Stimulated activated CD4-positive, alpha-beta T cell treated with anti-CD3 and anti-CD28 coated beads, Interleukin-12 subunit alpha, Interleukin-12 subunit beta, amount 100 ng/mL, for 48 hours (primary cell): ENCODE results near the gene ISYNA1.
"Not testable (repeated sequence)": the region's sequence is repeated elsewhere in the genome, so short reads cannot be mapped to it uniquely, and the experiment has no call there.

Source experiments
- DNase-seq, 3 donors: peaks; one replicate each; pipeline ENCODE4 v3.0.0-alpha.2; 2020; ENCODE audit warnings: low read depth in 2 of 3, low spot score in 1 of 3

The ISYNA1 gene

GRCh38 chr19:18421371-18421959 is 16.5 kb downstream of the ISYNA1 start:
- no peak for DNase-seq

- DNase-seq, result no peak
Observed at GRCh38 chr19:18420930-18421329, 17.0 kb downstream of the ISYNA1 start.

DNA sequence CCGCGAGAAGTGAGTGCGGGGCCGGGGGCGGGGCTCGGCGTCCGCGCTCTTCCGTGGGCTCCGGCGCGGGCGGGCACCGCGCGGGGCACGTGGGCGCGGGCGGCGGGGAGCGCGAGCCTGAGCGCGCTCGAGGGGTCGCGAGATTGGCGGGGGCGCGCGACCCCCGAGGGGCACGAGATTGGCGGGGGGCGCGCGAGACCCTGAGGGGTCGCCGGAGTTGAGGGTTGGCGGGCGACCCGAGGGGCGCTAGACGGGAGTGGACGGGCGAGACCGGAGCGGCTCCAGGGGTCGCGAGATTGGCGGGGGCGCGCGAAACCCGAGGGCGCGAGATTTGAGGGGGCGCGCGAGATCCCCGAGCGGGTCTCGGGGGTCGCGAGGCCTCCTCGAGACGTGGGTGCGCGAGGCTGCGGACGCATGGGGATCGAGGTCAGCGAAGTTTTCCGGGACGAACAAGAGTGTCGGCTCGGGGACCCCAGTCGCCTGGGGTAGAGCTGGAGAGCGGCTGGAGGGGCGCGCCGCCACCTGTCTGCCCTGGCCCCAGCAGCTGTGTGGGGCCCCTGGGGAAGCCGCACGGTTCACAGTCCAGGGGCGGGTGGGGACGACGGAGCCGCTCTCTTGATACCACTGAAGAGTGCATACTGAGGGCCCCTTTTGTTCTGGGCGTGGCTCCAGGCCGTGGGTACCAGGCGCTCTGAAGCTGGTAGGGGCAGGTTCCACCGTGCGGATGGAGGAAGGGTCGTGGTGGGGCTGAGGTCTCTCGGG is 18.1 kb downstream of the ISYNA1 start:
- DNase-seq, result peak in 1 of 3 donors; percentile 43

DNA sequence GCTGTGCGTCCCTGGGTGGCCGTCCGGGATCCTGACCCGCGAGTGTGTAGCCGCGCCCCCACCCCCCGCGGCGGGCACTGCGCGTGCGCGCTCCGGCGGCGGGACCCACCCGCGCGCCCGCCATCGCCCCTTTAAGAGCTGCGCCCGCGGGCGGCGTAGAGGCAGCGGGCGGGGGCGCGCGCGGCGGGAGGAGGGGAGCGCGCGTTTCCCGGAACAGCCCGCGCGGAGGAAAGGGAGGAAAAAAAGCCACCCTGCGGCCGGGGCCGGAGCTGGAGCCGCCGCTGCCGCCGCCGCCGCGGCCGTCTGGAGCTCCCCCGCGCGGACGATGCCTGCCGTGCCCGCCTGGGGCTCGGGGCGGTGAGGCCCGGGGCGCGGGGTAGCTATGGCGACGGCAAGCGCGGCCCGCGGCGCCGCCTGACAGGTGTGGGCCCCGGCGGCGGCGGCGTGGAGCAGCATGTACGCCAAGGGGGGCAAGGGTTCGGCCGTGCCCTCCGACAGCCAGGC is 18.7 kb downstream of the ISYNA1 start, which contains the start of gene SSBP4:
TSS of gene SSBP4 (plus strand) at position 204 of the 504 bp plus-strand sequence. CDS start at position 455, 251 bp downstream.
- peak in 1 of 3 donors; percentile 66 for DNase-seq

DNA sequence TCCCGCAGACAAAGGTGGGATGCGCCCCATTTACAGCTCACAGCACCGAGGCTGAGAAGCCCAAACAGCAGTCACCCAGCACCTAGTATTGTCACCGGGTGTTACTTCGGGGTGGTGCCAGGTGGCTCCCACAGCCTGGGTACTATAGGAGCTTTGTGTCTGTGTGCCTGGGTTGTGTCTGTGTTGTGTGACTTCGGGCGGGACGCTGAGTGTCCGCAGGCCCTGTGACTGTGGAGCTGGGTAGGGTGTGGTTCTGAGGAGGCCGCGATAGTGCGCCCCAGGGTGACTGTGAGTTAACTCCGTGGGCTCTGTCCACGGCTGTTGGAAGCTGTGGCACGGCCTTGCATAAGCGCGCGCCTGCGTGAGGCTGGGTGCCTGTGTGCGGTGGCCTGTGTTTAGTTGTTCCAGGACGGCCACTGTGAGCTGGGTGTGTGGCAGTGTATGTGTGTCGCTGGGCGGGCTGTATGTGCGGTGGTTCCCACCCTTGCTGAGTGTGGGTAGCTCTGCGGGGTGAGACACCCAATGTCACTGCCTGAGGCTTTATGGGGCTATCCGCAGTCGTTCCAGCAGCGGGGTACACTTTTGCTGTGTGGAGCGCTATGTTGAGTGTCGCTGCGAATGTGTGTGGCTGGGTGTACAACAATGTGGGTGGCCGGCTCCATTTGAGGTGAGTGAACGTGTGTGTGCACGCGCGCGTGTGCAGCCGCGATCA is 19.3 kb downstream of the ISYNA1 start:
- DNase-seq, result no peak

- DNase-seq, result no peak
Observed at GRCh38 chr19:18418029-18418482, 19.9 kb downstream of the ISYNA1 start.

DNA sequence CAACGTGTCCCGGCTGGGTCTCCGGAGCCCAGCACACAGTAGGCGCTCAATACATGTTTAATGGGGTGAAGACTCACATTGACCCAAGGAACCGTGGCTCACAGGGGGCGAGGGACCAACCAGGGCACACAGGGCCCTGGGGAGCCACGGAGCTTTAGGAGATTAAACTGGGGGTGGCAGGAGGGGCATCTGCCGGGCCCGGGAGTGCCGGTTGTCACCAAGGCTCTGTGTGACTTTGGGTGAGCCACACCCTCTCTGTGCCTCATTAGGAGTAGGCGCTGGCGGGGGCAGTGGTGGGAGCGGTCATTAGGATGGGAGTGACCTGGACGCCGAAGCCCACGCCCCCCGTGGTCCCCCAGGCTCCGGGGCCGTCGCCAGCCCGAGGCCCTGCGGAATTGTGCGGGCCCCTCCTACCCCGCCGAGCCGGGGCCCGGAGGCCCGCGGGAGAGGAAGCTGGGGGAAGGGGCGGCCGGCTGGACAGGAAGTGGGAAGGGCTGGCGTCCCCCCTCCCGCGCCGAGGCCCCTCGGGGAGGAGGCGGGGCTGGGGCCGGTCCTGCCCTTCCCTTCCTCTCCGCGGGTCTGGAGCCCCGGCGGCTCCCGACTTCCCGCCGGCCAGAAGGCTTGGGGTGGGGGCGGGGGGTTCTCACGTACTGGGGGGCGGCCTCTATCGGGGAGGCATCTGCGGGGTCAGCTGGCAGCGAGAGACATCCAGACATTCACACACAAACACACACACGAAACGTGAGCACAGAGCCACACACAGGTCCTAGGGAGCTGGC is 20.5 kb downstream of the ISYNA1 start:
- DNase-seq, result no peak

DNA sequence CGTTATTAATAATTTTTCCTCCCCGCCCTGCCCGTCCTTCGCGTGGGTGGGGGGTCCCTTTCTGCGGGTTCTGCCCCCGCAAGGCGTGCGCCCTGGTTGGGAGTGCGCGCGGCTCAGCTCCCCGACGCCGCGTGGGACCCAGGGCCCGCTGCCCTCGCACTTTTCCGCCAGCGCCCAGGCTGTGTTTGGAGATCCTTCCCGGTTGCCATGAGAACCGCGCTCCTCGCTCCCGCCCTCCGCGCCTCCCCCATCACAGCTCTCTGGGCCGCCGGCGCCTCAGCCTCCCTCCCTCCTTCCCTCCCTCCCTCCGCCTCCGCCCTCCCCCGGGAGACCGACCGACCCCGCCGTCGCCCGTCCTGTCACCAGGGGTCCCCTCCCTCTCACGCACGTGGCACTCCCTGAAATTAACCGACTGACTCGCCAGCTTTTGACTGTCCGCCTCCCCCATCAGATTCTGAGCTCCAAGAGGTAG is 21.1 kb downstream of the ISYNA1 start:
- DNase-seq, result peak in 1 of 3 donors; percentile 71

GRCh38 chr19:18415178-18415867 is 22.6 kb downstream of the ISYNA1 start:
- DNase-seq, result no peak

- no peak for DNase-seq
Observed at GRCh38 chr19:18414504-18415177, 23.3 kb downstream of the ISYNA1 start.

DNA sequence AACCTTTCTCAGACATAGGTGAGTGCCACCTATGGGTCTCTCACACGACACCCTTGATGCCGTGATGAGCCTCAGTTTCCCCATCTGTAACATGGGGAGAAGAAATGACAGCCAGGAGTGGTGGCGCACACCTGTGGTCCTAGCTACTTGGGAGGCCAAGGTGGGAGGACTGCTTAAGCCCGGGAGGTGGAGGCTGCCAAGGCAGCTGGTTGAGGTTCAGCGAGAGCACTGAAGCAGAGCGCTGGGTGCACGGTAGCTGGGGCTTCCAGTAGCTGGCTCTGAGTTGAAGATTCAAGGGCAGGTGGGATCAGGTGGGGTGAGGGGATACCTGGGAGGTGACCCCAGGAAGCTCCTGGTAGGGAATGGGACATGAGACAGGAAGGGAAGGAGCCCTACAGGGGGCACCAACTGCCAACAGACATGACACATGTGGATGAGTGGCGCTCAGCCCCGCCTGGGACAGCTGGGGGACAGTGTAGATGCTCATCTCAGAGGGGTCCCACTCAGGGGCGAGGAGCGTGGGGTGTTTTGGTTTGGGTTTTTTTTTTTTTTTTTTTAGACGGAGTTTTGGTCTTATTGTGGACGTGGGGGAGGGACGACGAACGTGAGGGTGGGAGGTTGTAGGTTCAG is 25.2 kb downstream of the ISYNA1 start:
- DNase-seq, result no peak

- DNase-seq, result no peak
Observed at GRCh38 chr19:18408053-18408476, 29.9 kb downstream of the ISYNA1 start.

DNA sequence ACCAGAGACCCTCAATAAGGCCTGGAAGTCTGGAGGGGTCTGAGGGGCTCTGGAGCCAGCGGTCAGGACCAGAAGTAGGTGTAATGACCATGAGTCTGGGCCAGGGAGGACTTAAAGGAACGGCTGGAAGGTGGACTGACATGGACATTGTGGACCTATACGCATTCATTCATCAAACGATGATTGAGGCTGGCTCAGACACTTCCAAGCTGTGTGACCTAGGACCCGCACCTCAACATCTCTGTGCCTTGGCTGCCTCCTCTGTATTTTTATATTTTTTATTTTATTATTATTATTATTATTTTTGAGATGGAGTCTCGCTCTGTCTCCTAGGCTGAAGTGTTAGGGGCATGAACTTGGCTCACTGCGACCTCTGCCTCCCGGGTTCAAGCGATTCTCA is 31.2 kb downstream of the ISYNA1 start:
- DNase-seq, result no peak

- not testable (repeated sequence) for DNase-seq
Observed at GRCh38 chr19:18405754-18406153, 32.2 kb downstream of the ISYNA1 start.

DNA sequence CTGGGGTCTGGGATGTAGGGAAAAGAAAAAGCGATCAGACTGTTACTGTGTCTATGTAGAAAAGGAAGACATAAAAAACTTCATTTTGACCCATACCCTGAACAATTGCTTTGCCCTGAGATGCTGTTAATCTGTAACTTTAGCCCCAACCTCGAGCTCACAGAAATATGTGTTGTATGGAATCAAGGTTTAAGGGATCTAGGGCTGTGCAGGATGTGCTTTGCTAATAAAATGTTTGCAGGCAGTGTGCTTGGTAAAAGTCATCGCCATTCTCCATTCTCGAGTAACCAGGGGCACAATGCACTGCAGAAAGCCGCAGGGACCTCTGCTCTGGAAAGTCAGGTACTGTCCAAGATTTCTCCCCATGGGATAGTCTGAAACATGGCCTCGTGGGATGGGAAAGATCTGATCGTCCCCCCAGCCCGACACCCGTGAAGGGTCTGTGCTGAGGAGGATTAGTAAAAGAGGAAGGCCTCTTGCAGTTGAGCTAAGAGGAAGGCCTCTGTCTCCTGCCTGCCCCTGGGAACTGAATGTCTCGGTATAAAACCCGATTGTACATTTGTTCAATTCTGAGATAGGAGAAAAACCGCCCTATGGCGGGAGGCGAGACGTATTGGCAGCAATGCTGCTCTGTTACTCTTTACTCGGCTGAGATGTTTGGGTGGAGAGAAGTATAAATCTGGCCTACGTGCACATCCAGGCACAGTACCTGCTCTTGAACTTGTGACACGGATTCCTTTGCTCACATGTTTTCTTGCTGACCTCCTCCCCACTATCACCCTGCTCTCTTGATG is 35.3 kb downstream of the ISYNA1 start:
- not testable (repeated sequence) for DNase-seq

- DNase-seq, result no peak
Observed at GRCh38 chr19:18401580-18402112, 36.3 kb downstream of the ISYNA1 start.

- no peak for DNase-seq
Observed at GRCh38 chr19:18399008-18399407, 38.9 kb downstream of the ISYNA1 start.
